Measurements from ENCODE around the gene DYNC1I1. TPM values are rescaled to one million over a fixed set of nuclear protein-coding genes. Genes with fewer than 3 reads are reported as not detected.

Gene DYNC1I1
- 2.2 and 2.3 TPM in 2 replicates for total RNA-seq (2014; rRNA removed; shearing (Covaris generic); ENCODE audit: low replicate concordance)

- H3K27me3 ChIP-seq = no peaks in the 10 kb centered on the region
- no peaks in the 10 kb centered on the region for H3K36me3 ChIP-seq
- no peaks in the 10 kb centered on the region for H3K9me3 ChIP-seq
- peak; percentile 70 for DNase-seq
- peak within 1 kb of the TSS; percentile 56 for H3K4me3 ChIP-seq
These were observed at the start of gene DYNC1I1 for GRCh38 chr7:95772298-95772770. TSS of gene DYNC1I1 (plus strand) at chr7:95772554. CDS start at chr7:95804730, 32,176 bp downstream.

- DNase-seq = peak; percentile 3
- Histone ChIP-seq H3K27me3 (no peaks in the 10 kb centered on the region), H3K4me3 (no peak overlapping the region), H3K9me3 (no peaks in the 10 kb centered on the region), H3K36me3 (no peaks in the 10 kb centered on the region)
These were observed 48.7 kb upstream of the DYNC1I1 start for GRCh38 chr7:95723583-95724180.

GRCh38 chr7:95725205-95725604 is 47.1 kb upstream of the DYNC1I1 start:
- no peak overlapping the region for H3K4me3 ChIP-seq
- DNase-seq = no peak
- H3K27me3 ChIP-seq = no peaks in the 10 kb centered on the region
- no peaks in the 10 kb centered on the region for H3K9me3 ChIP-seq
- H3K36me3 ChIP-seq = no peaks in the 10 kb centered on the region

- H3K36me3 ChIP-seq = no peaks in the 10 kb centered on the region
- H3K9me3 ChIP-seq = no peaks in the 10 kb centered on the region
- H3K4me3 ChIP-seq = no peak overlapping the region
- no peaks in the 10 kb centered on the region for H3K27me3 ChIP-seq
- no peak for DNase-seq
These were observed 41.7 kb upstream of the DYNC1I1 start for GRCh38 chr7:95730493-95731280.

GRCh38 chr7:95736635-95737034 is 35.7 kb upstream of the DYNC1I1 start:
- H3K9me3 ChIP-seq = no peaks in the 10 kb centered on the region
- no peak overlapping the region for H3K4me3 ChIP-seq
- H3K36me3 ChIP-seq = no peaks in the 10 kb centered on the region
- no peak for DNase-seq
- no peaks in the 10 kb centered on the region for H3K27me3 ChIP-seq

- DNase-seq = no peak
- Histone ChIP-seq H3K4me3 (no peak overlapping the region), H3K27me3 (no peaks in the 10 kb centered on the region), H3K9me3 (no peaks in the 10 kb centered on the region), H3K36me3 (no peaks in the 10 kb centered on the region)
These were observed 34.4 kb upstream of the DYNC1I1 start for GRCh38 chr7:95737828-95738505.

- Histone ChIP-seq H3K36me3 (no peaks in the 10 kb centered on the region), H3K27me3 (no peaks in the 10 kb centered on the region)
- no peak for DNase-seq
These were observed 23.3 kb upstream of the DYNC1I1 start for GRCh38 chr7:95749044-95749443.

GRCh38 chr7:95749515-95749914 is 22.8 kb upstream of the DYNC1I1 start:
- Histone ChIP-seq H3K9me3 (no peaks in the 10 kb centered on the region), H3K27me3 (no peaks in the 10 kb centered on the region), H3K4me3 (no peak overlapping the region), H3K36me3 (no peaks in the 10 kb centered on the region)
- DNase-seq = no peak

More at GRCh38 chr7:95749044-95749443, 23.3 kb upstream of the DYNC1I1 start:
- Histone ChIP-seq H3K9me3 (no peaks in the 10 kb centered on the region), H3K4me3 (no peak overlapping the region)

GRCh38 chr7:95753440-95753839 is 18.9 kb upstream of the DYNC1I1 start:
- DNase-seq = no peak
- no peaks in the 10 kb centered on the region for H3K27me3 ChIP-seq
- no peaks in the 10 kb centered on the region for H3K36me3 ChIP-seq
- H3K9me3 ChIP-seq = no peaks in the 10 kb centered on the region
- H3K4me3 ChIP-seq = no peak overlapping the region

GRCh38 chr7:95755277-95755934 is 16.9 kb upstream of the DYNC1I1 start:
- no peak for DNase-seq
- no peaks in the 10 kb centered on the region for H3K36me3 ChIP-seq
- no peak overlapping the region for H3K4me3 ChIP-seq

GRCh38 chr7:95758187-95758586 is 14.2 kb upstream of the DYNC1I1 start:
- Histone ChIP-seq H3K4me3 (no peak overlapping the region), H3K36me3 (no peaks in the 10 kb centered on the region)

More at GRCh38 chr7:95755277-95755934, 16.9 kb upstream of the DYNC1I1 start:
- Histone ChIP-seq H3K9me3 (no peaks in the 10 kb centered on the region), H3K27me3 (no peaks in the 10 kb centered on the region)

GRCh38 chr7:95766086-95766485 is 6.3 kb upstream of the DYNC1I1 start:
- H3K4me3 ChIP-seq = no peak overlapping the region
- H3K27me3 ChIP-seq = no peaks in the 10 kb centered on the region; the same call in 1 of the 2 replicates
- H3K9me3 ChIP-seq = no peaks in the 10 kb centered on the region
- no peaks in the 10 kb centered on the region for H3K36me3 ChIP-seq
- no peak for DNase-seq

More at GRCh38 chr7:95758187-95758586, 14.2 kb upstream of the DYNC1I1 start:
- Histone ChIP-seq H3K9me3 (no peaks in the 10 kb centered on the region), H3K27me3 (no peaks in the 10 kb centered on the region; the same call in 1 of the 2 replicates)
- no peak for DNase-seq

GRCh38 chr7:95766657-95767056 is 5.7 kb upstream of the DYNC1I1 start:
- H3K27me3 ChIP-seq = no peaks in the 10 kb centered on the region; the same call in 1 of the 2 replicates
- no peak for DNase-seq
- no peaks in the 10 kb centered on the region for H3K9me3 ChIP-seq
- H3K4me3 ChIP-seq = no peak overlapping the region
- H3K36me3 ChIP-seq = no peaks in the 10 kb centered on the region

- DNase-seq = no peak
- Histone ChIP-seq H3K9me3 (no peaks in the 10 kb centered on the region), H3K36me3 (no peaks in the 10 kb centered on the region), H3K4me3 (peak overlapping the region; percentile 56), H3K27me3 (no peaks in the 10 kb centered on the region)
These were observed 622 bp downstream of the DYNC1I1 start for GRCh38 chr7:95772771-95773581.

GRCh38 chr7:95776561-95777185 is 4.3 kb downstream of the DYNC1I1 start:
- Histone ChIP-seq H3K4me3 (no peak overlapping the region), H3K36me3 (no peaks in the 10 kb centered on the region), H3K27me3 (no peaks in the 10 kb centered on the region), H3K9me3 (no peaks in the 10 kb centered on the region)
- no peak for DNase-seq

Measured in MG63 (cell line).